ENCODE measurements around the gene PPIP5K2.

- TF ChIP-seq FOXK2 (IDR thresholded peaks at IDR 0.05) (no peak), FOXM1 (IDR thresholded peaks at IDR 0.05; ENCODE audit: borderline replicate concordance) (no peak), SUZ12 (IDR thresholded peaks at IDR 0.05) (no peak), SP1 (IDR thresholded peaks at IDR 0.05) (no peak), L3MBTL2 (conservative IDR thresholded peaks at IDR 0.05) (no peak), ELF4 (IDR thresholded peaks at IDR 0.05) (no peak), BHLHE40 (IDR thresholded peaks at IDR 0.05; ENCODE audit: borderline replicate concordance) (no peak), TARDBP (IDR thresholded peaks at IDR 0.05) (no peak), NFRKB (IDR thresholded peaks at IDR 0.05) (no peak)
These were observed 90.9 kb downstream of the PPIP5K2 start for GRCh38 chr5:103210952-103211351.

Data from HEK293T (cell line).